Upper lobe of left lung (tissue), 4 donors: ENCODE results near the gene GMDS.

Experiments used
- EP300 ChIP-seq, 4 donors: sonication (generic); formaldehyde crosslinking; IDR thresholded peaks; one replicate each; pipeline ENCODE4 v1.5.1; 2017; ENCODE audit warnings: antibody characterized with exemption in 4 of 4, control low read depth in 2 of 4
- POLR2A ChIP-seq, 4 donors: fragments of 450-650 bp; IDR thresholded peaks; one replicate each; pipeline ENCODE4 v1.5.1; 2016 to 2017; ENCODE audit warnings: antibody characterized with exemption in 4 of 4, mild to moderate bottlenecking in 2 of 4

DNA sequence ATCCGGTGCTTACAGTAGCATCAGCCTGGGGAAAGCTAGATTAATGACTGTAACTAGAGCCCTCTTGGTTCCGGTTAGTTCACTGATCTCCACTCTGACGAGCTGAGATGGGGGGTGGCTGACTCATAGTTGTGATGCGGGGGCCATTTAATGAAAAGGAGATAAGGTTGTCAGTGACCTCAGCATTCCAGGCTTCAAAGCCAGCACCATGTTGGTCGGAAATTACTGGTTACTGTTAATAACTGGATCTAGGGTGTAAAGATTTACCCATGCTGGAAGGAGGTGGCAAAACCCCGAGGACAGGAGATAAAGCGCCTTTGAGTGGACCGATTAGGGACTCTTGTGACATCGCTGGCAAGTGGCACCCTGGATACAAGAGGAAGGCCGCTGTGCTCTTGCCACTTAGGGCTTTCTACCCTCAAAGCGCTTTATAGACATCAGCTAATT lies 614.6 kb downstream of the GMDS start:
- TF ChIP-seq EP300 (IDR thresholded peaks at IDR 0.05) (no peak), POLR2A (IDR thresholded peaks at IDR 0.05) (no peak)
